Trophoblast cell (in vitro differentiated cells and primary cell): ENCODE results near the gene ZFP42.
"Not testable (repeated sequence)": the region's sequence is repeated elsewhere in the genome, so short reads cannot be mapped to it uniquely, and the experiment has no call there.

Experiments
- DNase-seq, 2 donors: peaks; one replicate each; pipeline ENCODE4 v3.0.0-alpha.2; 2016
- H2AFZ ChIP-seq: 2 replicates; pipeline ENCODE4 v1.6.1; 2013; ENCODE audit warnings: low read length, moderate library complexity, mild to moderate bottlenecking; ENCODE audit not compliant: insufficient read depth, poor library complexity
- H2AK5ac ChIP-seq: 2 replicates; pipeline ENCODE4 v1.6.1; 2013; ENCODE audit warnings: mild to moderate bottlenecking, low read length
- H2BK120ac ChIP-seq: 2 replicates; pipeline ENCODE4 v1.6.1; 2013; ENCODE audit warnings: low read length, mild to moderate bottlenecking, moderate library complexity; ENCODE audit not compliant: insufficient read depth, poor library complexity
- H2BK12ac ChIP-seq: 2 replicates; pipeline ENCODE4 v1.6.1; 2013; ENCODE audit warnings: mild to moderate bottlenecking, low read length, moderate library complexity
- H2BK5ac ChIP-seq: 2 replicates; pipeline ENCODE4 v1.6.1; 2013; ENCODE audit warnings: low read length, low read depth, moderate library complexity, mild to moderate bottlenecking; ENCODE audit not compliant: poor library complexity
- H3K14ac ChIP-seq: 2 replicates; pipeline ENCODE4 v1.6.1; 2013; ENCODE audit warnings: mild to moderate bottlenecking, low read length
- H3K18ac ChIP-seq: 2 replicates; pipeline ENCODE4 v1.6.1; 2013; ENCODE audit warnings: mild to moderate bottlenecking, low read length
- H3K23ac ChIP-seq: 2 replicates; pipeline ENCODE4 v1.6.1; 2013; ENCODE audit warnings: low read length
- H3K27ac ChIP-seq: 2 replicates; pipeline ENCODE4 v1.5.1; 2013; ENCODE audit warnings: low read depth, mild to moderate bottlenecking, inconsistent platforms, low read length, moderate library complexity
- H3K27me3 ChIP-seq: 2 replicates; pipeline ENCODE4 v1.6.1; 2013; ENCODE audit warnings: inconsistent platforms, mild to moderate bottlenecking, low read length, moderate library complexity; ENCODE audit not compliant: insufficient read depth
- H3K36me3 ChIP-seq, 2 experiments: 1 replicate in 1 of 2; 2 replicates in 1 of 2; pipeline ENCODE4 v1.6.1; 2013; ENCODE audit warnings: low read length in 2 of 2, mild to moderate bottlenecking in 2 of 2, moderate library complexity in 1 of 2; ENCODE audit not compliant: insufficient read depth in 2 of 2, control insufficient read depth in 1 of 2
- H3K4ac ChIP-seq: 2 replicates; pipeline ENCODE4 v1.6.1; 2013; ENCODE audit warnings: low read depth, mild to moderate bottlenecking, low read length, moderate library complexity
- H3K4me1 ChIP-seq, 2 experiments: 1 replicate in 1 of 2; 2 replicates in 1 of 2; pipeline ENCODE4 v1.6.1; 2013; ENCODE audit warnings: low read length in 2 of 2, mild to moderate bottlenecking in 2 of 2, moderate library complexity in 1 of 2; ENCODE audit not compliant: insufficient read depth in 2 of 2, control insufficient read depth in 1 of 2
- H3K4me2 ChIP-seq: 2 replicates; pipeline ENCODE4 v1.6.1; 2013; ENCODE audit warnings: inconsistent platforms, mild to moderate bottlenecking, low read length, moderate library complexity
- H3K4me3 ChIP-seq: 2 replicates; pipeline ENCODE4 v1.5.1; 2013; ENCODE audit warnings: mild to moderate bottlenecking, low read depth, low read length, inconsistent platforms
- H3K79me1 ChIP-seq: one replicate; pipeline ENCODE4 v1.6.1; 2013; ENCODE audit warnings: low read length
- H3K79me2 ChIP-seq: 2 replicates; pipeline ENCODE4 v1.6.1; 2013; ENCODE audit warnings: low read length, mild to moderate bottlenecking; ENCODE audit not compliant: control insufficient read depth, insufficient read depth, poor library complexity
- H3K9ac ChIP-seq: 2 replicates; pipeline ENCODE4 v1.6.1; 2013; ENCODE audit warnings: mild to moderate bottlenecking, low read length
- H3K9me3 ChIP-seq: 2 replicates; pipeline ENCODE4 v1.6.1; 2013; ENCODE audit warnings: low read depth, mild to moderate bottlenecking, control low read depth, inconsistent platforms, low read length; ENCODE audit not compliant: insufficient read depth
- H4K12ac ChIP-seq: 2 replicates; pipeline ENCODE4 v1.6.1; 2013; ENCODE audit warnings: low read depth, mild to moderate bottlenecking, low read length, moderate library complexity
- H4K8ac ChIP-seq: 2 replicates; pipeline ENCODE4 v1.6.1; 2013; ENCODE audit warnings: low read depth, mild to moderate bottlenecking, low read length, moderate library complexity
- H4K91ac ChIP-seq: one replicate; pipeline ENCODE4 v1.6.1; 2013; ENCODE audit warnings: low read depth, mild to moderate bottlenecking, low read length, moderate library complexity
- WGBS: extraction: QIAGEN DNeasy Blood & Tissue Kit; methylation state at CpG from one replicate; pipeline ENCODE4 v1.1.7; 2013; ENCODE audit warnings: missing lambda C conversion rate; ENCODE audit not compliant: insufficient read length, insufficient coverage; ENCODE audit errors: extremely low coverage; 5-methylcytosine and 5-hydroxymethylcytosine counted together

The ZFP42 gene

DNA sequence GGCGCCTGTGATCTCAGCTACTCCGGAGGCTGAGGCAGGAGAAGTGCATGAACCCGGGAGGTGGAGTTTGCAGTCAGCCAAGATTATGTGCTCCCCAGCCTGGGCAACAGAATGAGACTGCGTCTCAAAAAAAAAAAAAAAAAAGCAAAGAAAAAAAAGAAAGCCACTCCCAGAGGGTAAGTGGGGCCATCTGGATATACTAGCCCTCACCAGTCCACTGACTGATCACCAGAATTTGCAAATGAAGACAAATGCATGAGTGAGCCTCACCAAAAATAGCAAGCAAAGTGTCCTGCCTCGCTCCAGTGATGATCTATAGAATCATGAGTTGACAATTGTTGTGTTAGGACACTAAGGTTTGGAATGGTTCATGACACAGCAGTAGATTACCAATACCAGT lies 47.6 kb downstream of the ZFP42 start:
- H3K36me3 ChIP-seq = no peaks in the 10 kb centered on the region
- no peaks in the 10 kb centered on the region for H3K79me1 ChIP-seq
- H2AFZ ChIP-seq = no peak overlapping the region
- H3K27me3 ChIP-seq = no peaks in the 10 kb centered on the region
- no CpG with 5 or more reads among the region's 5 CpGs for WGBS
- no peak overlapping the region for H3K4ac ChIP-seq
- no peak overlapping the region for H2BK120ac ChIP-seq
- H3K23ac ChIP-seq = no peak overlapping the region
- H3K18ac ChIP-seq = no peak overlapping the region
- no peak overlapping the region for H3K27ac ChIP-seq
- no peak overlapping the region for H4K91ac ChIP-seq
- no peak overlapping the region for H4K12ac ChIP-seq
- no peaks in the 10 kb centered on the region for H3K9me3 ChIP-seq
- H2BK12ac ChIP-seq = no peak overlapping the region
- no peak overlapping the region for H2BK5ac ChIP-seq
- no peak overlapping the region for H3K4me3 ChIP-seq
- H4K8ac ChIP-seq = no peak overlapping the region
- DNase-seq = no peak
- H3K4me1 ChIP-seq = peaks cover 0 to 4% of the 10 kb centered on the region in 2 experiments
- H3K79me2 ChIP-seq = no peaks in the 10 kb centered on the region
- H3K9ac ChIP-seq = no peak overlapping the region
- H2AK5ac ChIP-seq = no peak overlapping the region
- no peak overlapping the region for H3K14ac ChIP-seq
- no peak overlapping the region for H3K4me2 ChIP-seq

DNA sequence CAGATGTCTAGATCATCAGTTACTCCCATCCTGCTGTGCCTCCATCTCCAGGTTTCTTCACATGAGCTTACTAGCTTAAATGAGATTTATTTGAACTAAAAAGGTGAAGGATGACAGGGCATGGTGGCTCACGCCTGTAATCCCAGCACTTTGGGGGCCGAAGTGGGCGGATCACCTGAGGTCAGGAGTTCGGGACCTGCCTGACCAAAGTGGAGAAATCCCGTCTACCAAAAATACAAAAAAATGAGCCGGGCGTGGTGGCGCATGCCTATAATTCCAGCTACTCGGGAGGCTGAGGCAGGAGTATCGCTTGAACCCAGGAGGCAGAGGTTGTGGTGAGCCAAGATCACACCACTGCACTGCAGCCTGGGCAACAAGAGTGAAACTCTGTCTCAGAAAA lies 49.9 kb downstream of the ZFP42 start:
- WGBS = no CpG with 5 or more reads among the region's 10 CpGs
- not testable (repeated sequence) for H3K4ac ChIP-seq, H2BK120ac ChIP-seq, H4K91ac ChIP-seq, H3K23ac ChIP-seq, H3K9me3 ChIP-seq, H2AK5ac ChIP-seq, H3K9ac ChIP-seq, H4K8ac ChIP-seq, H3K14ac ChIP-seq, H2BK5ac ChIP-seq, H3K4me1 ChIP-seq, H3K18ac ChIP-seq, H3K4me3 ChIP-seq, DNase-seq, H4K12ac ChIP-seq, H3K36me3 ChIP-seq, H3K79me2 ChIP-seq, H2AFZ ChIP-seq, H3K27ac ChIP-seq, H3K79me1 ChIP-seq, H2BK12ac ChIP-seq, H3K4me2 ChIP-seq, H3K27me3 ChIP-seq

DNA sequence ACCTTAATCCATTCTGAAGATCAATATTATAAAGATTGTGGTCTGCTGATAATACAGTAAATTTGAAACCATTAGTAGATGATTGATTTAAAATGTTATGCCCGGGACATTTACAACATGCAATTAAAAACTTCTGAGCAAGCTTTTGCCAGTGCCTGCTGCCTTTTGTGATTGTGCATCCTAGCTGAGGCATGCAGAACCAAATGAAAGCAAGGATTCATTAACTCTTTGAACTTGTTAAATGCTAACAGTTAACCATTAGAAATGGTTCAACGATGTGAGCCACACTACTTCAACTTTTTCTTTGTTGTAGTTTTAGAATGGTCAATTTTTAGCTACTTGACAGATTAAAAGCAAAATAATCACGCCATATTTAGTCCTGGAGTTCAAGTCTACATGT lies 51.1 kb downstream of the ZFP42 start:
- WGBS = no CpG with 5 or more reads among the region's 3 CpGs

DNA sequence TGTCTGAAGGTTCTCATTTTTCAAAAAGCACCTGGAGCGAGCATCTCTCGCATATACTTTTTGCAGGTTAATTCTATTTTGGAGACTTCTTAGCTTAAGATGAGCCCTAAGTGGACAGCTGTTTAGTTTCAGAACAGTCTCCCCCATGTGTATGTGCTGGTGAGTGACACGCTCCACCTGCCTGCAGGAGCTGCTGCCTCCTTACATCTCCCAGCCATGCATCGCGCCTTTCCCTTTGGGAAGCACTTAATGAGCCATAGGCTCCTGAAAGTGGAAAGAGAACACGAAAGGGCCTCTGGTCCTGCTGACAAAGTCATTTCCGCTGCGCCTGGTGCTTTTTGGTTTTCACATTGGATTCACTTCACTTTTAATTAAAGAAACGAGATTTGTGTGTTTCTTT lies 57.7 kb downstream of the ZFP42 start:
- H3K14ac ChIP-seq = no peak overlapping the region
- H2BK120ac ChIP-seq = no peak overlapping the region
- no peaks in the 10 kb centered on the region for H3K79me1 ChIP-seq
- H3K27me3 ChIP-seq = no peaks in the 10 kb centered on the region
- H3K27ac ChIP-seq = no peak overlapping the region
- H4K91ac ChIP-seq = no peak overlapping the region
- no peaks in the 10 kb centered on the region for H3K9me3 ChIP-seq
- H2AFZ ChIP-seq = no peak overlapping the region
- no peak overlapping the region for H3K18ac ChIP-seq
- no peak overlapping the region for H2AK5ac ChIP-seq
- H3K4ac ChIP-seq = no peak overlapping the region
- H4K12ac ChIP-seq = no peak overlapping the region
- H4K8ac ChIP-seq = no peak overlapping the region
- no peaks in the 10 kb centered on the region for H3K4me1 ChIP-seq
- H3K9ac ChIP-seq = no peak overlapping the region
- H3K36me3 ChIP-seq = no peaks in the 10 kb centered on the region
- no peak for DNase-seq
- WGBS = no CpG with 5 or more reads among the region's 9 CpGs
- no peak overlapping the region for H3K4me3 ChIP-seq
- no peaks in the 10 kb centered on the region for H3K79me2 ChIP-seq
- no peak overlapping the region for H3K4me2 ChIP-seq
- no peak overlapping the region for H3K23ac ChIP-seq
- H2BK12ac ChIP-seq = no peak overlapping the region
- no peak overlapping the region for H2BK5ac ChIP-seq

More for the DNA sequence above, 51.1 kb downstream of the ZFP42 start:
- no peaks in the 10 kb centered on the region for H3K79me2 ChIP-seq
- no peak overlapping the region for H4K12ac ChIP-seq
- no peaks in the 10 kb centered on the region for H3K27me3 ChIP-seq
- H3K4me1 ChIP-seq = peaks cover 0 to 4% of the 10 kb centered on the region in 2 experiments
- no peak overlapping the region for H4K8ac ChIP-seq
- no peaks in the 10 kb centered on the region for H3K36me3 ChIP-seq
- H3K4ac ChIP-seq = no peak overlapping the region
- no peak overlapping the region for H3K23ac ChIP-seq
- no peaks in the 10 kb centered on the region for H3K9me3 ChIP-seq
- no peak overlapping the region for H3K9ac ChIP-seq
- H3K79me1 ChIP-seq = no peaks in the 10 kb centered on the region
- no peak overlapping the region for H2AK5ac ChIP-seq
- H2AFZ ChIP-seq = no peak overlapping the region
- DNase-seq = no peak
- H3K27ac ChIP-seq = no peak overlapping the region
- H2BK5ac ChIP-seq = no peak overlapping the region
- no peak overlapping the region for H3K4me2 ChIP-seq
- no peak overlapping the region for H3K4me3 ChIP-seq
- no peak overlapping the region for H3K14ac ChIP-seq
- H4K91ac ChIP-seq = no peak overlapping the region
- no peak overlapping the region for H3K18ac ChIP-seq
- no peak overlapping the region for H2BK12ac ChIP-seq
- H2BK120ac ChIP-seq = no peak overlapping the region
